Erythroblast (primary cell): ENCODE data around the gene SDHAF4.

Source experiments
- GATA1 ChIP-seq: IDR thresholded peaks from 2 replicates; pipeline ENCODE4 v1.6.1; 2011; ENCODE audit warnings: low read depth, mild to moderate bottlenecking, control low read depth, low read length, moderate library complexity
- POLR2A ChIP-seq: IDR thresholded peaks from 2 replicates; pipeline ENCODE4 v1.6.1; 2011; ENCODE audit warnings: mild to moderate bottlenecking, low read length

- no peak for TF ChIP-seq POLR2A
- TF ChIP-seq GATA1 = no peak
Observed at GRCh38 chr6:70590400-70590799, 23.7 kb downstream of the SDHAF4 start.
